GM10248 (cell line): ENCODE data around the gene VARS2.
"Not testable (repeated sequence)": the region's sequence is repeated elsewhere in the genome, so short reads cannot be mapped to it uniquely, and the experiment has no call there.

Experiments
- CTCF ChIA-PET: fragments of 300-600 bp; sonication (Branson Sonifier 250); formaldehyde crosslinking; extraction: SDS; loops from one replicate; lab custom pipeline; 2021; ENCODE audit warnings: antibody characterized with exemption; lab: Yijun Ruan, JAX
- POLR2A ChIA-PET: fragments of 350-650 bp; sonication (Branson Sonifier 250); formaldehyde crosslinking; extraction: SDS; loops from one replicate; lab custom pipeline; 2020; ENCODE audit warnings: antibody characterized with exemption; lab: Yijun Ruan, JAX
- DNase-seq: peaks from one replicate; pipeline ENCODE4 v3.0.0; 2012; ENCODE audit errors: extremely low spot score
- TF ChIP-seq, protein P1 (sequence below): IDR thresholded peaks from 2 replicates; pipeline ENCODE4 v1.5.1; 2012; ENCODE audit warnings: mild to moderate bottlenecking, low read depth; ENCODE audit errors: extremely low read depth, missing control alignments, control extremely low read depth

Gene VARS2

DNA sequence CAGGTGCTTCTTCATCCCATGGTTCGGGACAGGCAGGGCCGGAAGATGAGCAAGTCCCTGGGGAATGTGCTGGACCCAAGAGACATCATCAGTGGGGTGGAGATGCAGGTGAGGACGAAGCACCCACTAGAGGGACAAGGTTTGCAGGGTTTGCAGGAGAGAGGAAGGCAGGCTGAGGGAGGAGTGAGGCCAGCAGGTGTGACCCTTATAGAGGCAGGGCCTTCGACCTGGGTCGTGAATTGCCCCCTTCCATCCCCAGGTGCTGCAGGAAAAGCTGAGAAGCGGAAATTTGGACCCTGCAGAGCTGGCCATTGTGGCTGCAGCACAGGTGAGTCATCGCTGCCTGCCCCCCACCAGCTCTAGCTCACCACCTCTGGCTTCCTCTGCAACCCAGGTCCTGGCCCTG lies 8.4 kb downstream of the VARS2 start:
- TF ChIP-seq, protein P1, sequence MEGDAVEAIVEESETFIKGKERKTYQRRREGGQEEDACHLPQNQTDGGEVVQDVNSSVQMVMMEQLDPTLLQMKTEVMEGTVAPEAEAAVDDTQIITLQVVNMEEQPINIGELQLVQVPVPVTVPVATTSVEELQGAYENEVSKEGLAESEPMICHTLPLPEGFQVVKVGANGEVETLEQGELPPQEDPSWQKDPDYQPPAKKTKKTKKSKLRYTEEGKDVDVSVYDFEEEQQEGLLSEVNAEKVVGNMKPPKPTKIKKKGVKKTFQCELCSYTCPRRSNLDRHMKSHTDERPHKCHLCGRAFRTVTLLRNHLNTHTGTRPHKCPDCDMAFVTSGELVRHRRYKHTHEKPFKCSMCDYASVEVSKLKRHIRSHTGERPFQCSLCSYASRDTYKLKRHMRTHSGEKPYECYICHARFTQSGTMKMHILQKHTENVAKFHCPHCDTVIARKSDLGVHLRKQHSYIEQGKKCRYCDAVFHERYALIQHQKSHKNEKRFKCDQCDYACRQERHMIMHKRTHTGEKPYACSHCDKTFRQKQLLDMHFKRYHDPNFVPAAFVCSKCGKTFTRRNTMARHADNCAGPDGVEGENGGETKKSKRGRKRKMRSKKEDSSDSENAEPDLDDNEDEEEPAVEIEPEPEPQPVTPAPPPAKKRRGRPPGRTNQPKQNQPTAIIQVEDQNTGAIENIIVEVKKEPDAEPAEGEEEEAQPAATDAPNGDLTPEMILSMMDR, result no peak
- ChIA-PET POLR2A (no interaction called here), CTCF (interaction anchor here (1.5 kb wide), 1 partner anchor 148 kb away, joined by 3 read pairs; no protein-coding TSS in a partner anchor)
- DNase-seq, result no peak

DNA sequence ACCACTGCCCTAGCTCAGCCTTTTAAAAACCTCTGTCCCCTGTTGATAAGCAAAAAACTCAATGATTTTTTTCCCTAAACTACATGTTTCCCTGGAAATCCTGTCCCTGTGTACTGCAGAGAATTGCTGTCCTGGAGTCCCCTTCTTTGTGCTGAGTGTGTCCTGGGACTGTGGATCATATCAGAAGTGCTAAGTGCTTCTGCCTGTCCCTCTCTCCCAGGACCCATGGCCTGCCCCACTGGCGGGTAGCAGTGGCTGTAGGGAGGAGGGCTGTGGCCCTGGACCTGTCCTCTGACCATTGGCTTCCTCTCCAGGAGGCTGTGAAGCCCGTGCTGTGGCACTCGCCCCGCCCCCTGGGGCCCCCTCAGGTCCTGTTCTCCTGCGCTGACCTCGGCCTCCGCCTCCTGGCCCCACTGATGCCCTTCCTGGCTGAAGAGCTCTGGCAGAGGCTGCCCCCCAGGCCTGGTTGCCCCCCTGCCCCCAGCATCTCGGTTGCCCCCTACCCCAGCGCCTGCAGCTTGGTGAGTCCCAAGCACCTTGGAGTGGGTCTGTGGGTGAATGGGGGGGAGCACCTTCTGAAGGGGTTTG lies 10.1 kb downstream of the VARS2 start:
- DNase-seq, POLR2A ChIA-PET: not testable (repeated sequence)
- CTCF ChIA-PET, result interaction anchor here (0.7 to 4.0 kb wide), 3 partner anchors 9 to 156 kb away, joined by 3 to 29 read pairs (median 9); partner anchors contain the start of gene VARS2

DNA sequence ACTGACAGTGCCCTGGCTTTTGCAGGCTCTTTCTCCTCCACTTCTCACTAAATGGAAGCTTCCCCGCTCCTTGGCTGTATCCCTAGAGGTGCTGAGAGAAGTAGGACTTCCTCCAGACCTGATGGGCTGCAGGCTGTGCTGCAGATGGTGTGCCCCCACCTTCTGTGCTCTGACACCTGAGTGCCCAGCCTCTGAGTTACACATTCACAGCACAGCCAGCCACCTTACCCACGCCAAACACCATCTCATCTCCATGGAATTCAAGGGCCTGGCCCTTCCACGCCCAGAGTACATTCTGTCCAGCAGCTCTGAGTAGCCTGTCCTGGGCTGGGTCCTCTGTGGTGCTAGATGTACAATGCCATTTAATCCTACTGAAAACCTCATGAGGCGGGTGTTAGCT lies 12.6 kb downstream of the VARS2 start:
- POLR2A ChIA-PET, result no interaction called here
- TF ChIP-seq, protein P1, result no peak
- DNase-seq, result no peak
- CTCF ChIA-PET, result interaction anchor here (1.9 to 4.0 kb wide), 3 partner anchors 11 to 153 kb away, joined by 5 to 29 read pairs (median 9); partner anchors contain the start of gene VARS2

DNA sequence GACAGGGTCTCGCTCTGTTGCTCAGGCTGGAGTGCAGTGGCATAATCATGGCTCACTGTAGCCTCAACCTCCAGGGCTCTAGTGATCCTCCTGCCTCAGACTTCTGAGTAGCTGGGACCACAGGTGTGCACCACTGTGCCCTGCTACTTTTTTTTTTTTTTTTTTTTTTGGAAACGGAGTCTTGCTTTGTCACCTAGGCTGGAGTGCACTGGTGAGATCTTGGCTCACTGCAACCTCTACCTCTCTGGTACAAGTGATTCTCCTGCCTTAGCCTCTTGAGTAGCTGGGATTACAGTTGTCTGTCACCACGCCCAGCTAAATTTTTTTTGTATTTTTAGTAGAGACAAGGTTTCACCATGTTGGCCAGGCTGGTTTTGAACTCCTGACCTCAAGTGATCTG lies 13.0 kb downstream of the VARS2 start:
- CTCF ChIA-PET, result interaction anchor here (1.9 to 4.0 kb wide), 3 partner anchors 12 to 153 kb away, joined by 5 to 29 read pairs (median 9); partner anchors contain the start of gene VARS2
- DNase-seq, POLR2A ChIA-PET: not testable (repeated sequence)

DNA sequence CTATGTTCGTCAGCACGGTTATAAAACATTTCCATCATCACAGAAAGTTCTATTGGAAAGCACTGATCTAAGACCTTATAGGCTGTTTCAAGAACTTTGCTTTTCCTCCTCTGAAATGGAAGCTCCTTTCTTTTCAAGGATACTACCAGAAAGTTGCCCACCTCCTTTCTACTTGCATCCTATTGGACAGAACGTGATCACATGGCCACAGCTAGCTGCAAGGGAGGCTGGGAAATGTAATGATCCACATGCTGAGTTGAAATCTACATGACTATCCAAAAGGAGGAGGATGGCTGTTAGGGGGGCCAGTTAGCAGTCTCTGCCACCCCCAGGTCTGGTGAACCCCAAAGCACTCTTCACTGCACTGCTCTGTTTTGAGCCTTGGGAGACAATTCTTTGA lies 14.6 kb downstream of the VARS2 start:
- DNase-seq, result no peak
- CTCF ChIA-PET, result interaction anchor here (1.2 to 1.8 kb wide), 4 partner anchors 10 to 151 kb away, joined by 3 to 8 read pairs (median 4); partner anchors contain the start of gene VARS2
- TF ChIP-seq, protein P1, result no peak
- POLR2A ChIA-PET, result interaction anchor here (0.6 kb wide), 1 partner anchor 40 kb away, joined by 3 read pairs; no protein-coding TSS in a partner anchor

DNA sequence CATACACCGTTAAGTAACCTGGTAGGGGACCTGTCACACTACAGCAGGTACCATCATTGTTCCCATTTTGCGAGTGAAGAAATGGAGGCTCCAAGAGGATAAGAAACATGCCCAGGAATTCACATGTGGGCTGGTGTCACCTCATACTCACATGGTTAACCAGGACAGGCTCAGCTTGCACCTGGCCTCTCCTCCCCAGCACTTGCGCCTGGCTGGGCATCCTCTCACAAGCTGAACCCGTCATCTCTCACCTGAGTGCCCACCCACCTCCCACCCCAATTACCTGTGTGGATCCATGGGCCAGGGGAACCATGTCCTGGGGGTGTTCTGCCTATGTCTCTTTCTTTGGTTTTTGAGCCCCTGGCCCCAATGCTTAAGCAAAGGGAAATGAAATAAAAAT lies 16.5 kb downstream of the VARS2 start:
- no peak for DNase-seq
- POLR2A ChIA-PET, result no interaction called here
- CTCF ChIA-PET, result interaction anchor here (1.2 to 1.8 kb wide), 5 partner anchors 8 to 477 kb away, joined by 3 to 8 read pairs (median 4); partner anchors contain the start of gene VARS2
- TF ChIP-seq, protein P1, result no peak

DNA sequence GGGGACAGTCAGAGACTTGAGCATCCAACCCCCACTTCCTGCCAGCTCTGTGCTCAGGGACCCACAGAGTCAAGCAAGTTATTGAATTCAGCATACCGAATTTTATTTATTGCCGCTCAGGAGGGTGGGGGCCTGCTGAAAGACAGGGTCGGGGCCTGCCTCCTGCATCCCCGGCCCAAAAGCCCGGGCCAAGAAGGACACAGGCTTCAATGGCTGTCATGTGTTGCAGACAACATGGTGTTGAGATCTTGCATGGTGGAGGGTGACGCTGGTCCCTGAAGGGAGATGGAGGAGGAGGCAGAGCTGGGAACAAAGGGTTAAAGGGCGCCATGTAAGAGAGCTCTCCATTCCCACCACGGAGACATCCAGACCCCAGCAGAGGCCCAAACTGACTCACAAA lies 17.2 kb downstream of the VARS2 start:
- POLR2A ChIA-PET, result no interaction called here
- DNase-seq, result no peak
- CTCF ChIA-PET, result interaction anchor here (1.4 to 1.5 kb wide), 2 partner anchors 137 to 149 kb away, joined by 4 to 6 read pairs; no protein-coding TSS in a partner anchor
- TF ChIP-seq, protein P1, result no peak
